Measurements from ENCODE around the gene SLC32A1. TPM values are rescaled to one million over a fixed set of nuclear protein-coding genes. Genes with fewer than 3 reads are reported as not detected.

SLC32A1 gene
- total RNA-seq, 2 donors from 2014 or later, result 0.09 to 0.20 TPM

DNA sequence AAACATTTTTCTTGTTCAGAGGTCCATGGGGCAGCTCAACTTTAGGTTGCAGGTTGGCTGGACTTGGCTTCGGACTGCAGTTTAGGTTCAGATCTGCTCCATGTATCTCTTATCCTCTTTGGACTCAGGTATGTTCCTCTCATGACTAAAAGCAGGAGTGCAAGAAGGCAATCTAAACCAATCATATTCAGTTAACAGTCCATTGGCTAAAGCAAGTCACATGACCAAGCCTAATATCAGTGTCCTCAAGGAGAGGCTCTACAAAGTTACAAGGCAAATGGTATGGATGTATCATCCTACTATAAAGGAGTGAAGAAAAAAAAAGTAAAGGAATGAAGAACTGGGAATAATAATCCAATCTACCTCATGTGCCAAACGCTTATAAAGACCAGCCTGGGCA is 21.5 kb downstream of the SLC32A1 start:
- intact Hi-C loops (cut with DNase I, micrococcal nuclease), result no loop called here
- ATAC-seq, result no peak
- DNase-seq, result no peak

DNA sequence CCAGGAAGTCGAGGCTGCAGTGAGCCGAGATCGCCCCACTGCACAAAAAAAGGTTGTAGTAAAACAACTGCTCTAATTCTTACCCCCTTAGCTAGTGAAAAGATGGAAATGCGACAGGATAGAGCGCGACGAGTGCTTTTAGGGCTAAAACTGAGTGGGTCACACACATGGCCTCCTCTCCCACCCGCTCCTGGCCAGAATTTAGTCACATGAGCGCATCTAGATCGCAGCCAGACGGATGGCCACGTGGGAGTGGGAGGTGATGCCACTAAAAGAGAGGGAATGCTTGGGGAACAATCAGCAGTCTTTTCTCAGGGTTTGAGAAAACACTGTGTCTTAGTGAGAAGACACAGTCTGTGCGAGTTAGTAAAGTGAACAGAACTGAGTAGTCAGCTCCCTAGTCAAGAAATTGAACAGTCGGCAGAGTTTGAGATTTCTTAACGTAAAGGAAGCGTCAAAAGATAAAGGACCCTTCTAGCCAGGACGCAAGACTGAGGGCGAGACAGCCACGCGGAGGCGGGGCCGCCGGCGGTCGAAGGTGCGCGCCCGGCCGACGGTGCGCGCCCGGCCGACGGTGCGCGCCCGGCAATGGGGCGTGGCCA is 23.3 kb downstream of the SLC32A1 start:
- DNase-seq (peak in 1 of 2 donors; percentile 32), ATAC-seq (no peak)
- intact Hi-C loops (cut with DNase I, micrococcal nuclease), result no loop called here

DNA sequence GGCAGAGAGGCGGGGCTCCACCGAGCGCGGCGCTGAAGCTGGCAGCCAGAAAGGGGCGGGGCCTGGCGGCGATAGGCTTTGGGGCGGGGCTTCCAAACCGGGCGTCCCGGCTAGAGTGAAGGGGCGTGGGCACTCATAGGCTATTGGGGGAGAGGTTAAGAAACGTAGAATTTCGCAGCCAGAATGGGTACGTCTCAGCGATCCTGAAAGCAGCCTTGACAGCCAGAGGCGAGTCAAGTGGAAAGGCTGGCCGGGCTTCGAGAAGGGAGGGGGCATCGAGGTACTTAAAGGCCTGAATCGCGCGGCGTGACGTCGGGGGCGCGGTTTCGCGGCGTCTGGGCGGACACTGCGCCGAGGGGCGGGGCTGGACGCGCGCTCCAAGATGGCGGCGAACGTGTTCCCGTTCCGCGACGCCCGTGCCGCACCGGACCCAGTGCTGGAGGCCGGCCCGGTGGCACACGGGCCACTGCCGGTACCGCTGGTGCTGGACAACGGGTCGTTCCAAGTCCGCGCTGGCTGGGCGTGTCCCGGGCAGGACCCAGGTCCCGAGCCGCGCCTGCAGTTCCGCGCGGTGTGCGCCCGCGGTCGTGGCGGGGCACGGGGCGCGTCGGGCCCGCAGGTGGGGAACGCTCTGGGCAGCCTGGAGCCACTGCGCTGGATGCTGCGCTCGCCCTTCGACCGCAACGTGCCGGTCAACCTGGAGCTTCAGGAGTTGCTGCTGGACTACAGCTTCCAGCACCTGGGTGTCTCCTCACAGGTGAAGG is 24.0 kb downstream of the SLC32A1 start, which contains the start of gene ACTR5:
Gene ACTR5 (plus strand): TSS at position 364 of the 764 bp plus-strand sequence. CDS start 19 bp downstream, at position 383.
- DNase-seq (peak; percentile 92 to 97), ATAC-seq (peak; percentile 91)
- intact Hi-C loops (cut with DNase I, micrococcal nuclease), result no loop called here

DNA sequence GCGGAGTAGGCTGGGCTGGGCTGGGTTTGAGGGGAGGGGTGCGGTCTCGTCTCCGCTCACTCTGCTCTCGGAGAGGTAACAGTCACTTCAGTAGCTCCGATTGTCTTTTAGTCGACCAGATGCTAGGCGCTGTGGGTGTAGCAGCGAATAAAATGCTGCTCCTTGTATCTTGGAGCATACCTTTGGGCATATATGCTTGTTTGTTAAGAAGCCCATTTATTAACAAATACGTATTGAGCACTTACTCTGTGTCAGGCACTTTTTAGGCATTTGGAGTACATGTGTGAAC is 24.5 kb downstream of the SLC32A1 start:
- ATAC-seq, result peak; percentile 81
- peak in 1 of 2 donors; percentile 81 for DNase-seq
- intact Hi-C loops (cut with DNase I, micrococcal nuclease), result no loop called here

DNA sequence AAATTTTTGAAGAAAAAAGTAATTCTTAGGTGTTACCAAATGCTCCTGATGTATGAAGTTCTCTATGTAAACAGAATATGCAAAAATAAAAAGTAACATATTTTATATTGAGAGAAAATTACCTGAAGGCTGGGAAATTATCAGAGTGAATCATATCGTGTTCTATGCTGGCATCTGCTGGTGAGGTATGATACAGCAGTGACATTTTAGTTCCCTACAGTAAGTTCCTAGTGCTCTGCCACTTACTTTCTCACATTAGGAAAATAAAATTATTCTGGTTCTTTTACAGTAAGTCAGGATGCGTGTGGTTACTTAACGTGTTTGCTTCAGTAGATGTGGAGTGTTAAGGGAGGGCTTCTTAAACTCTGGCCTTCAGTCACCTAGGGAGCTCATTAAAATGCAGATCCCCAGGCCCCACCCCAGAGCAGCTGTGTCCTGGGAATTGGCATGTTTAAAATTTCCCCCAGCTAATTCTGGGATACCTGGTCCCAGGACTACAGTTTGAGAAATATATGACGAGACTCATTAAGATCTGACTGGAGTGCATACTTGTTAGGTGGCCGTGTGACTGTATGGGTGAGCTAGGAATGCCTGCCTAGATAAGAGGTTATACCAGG is 27.2 kb downstream of the SLC32A1 start:
- DNase-seq, result no peak
- no peak for ATAC-seq
- intact Hi-C loops (cut with DNase I, micrococcal nuclease), result no loop called here

DNA sequence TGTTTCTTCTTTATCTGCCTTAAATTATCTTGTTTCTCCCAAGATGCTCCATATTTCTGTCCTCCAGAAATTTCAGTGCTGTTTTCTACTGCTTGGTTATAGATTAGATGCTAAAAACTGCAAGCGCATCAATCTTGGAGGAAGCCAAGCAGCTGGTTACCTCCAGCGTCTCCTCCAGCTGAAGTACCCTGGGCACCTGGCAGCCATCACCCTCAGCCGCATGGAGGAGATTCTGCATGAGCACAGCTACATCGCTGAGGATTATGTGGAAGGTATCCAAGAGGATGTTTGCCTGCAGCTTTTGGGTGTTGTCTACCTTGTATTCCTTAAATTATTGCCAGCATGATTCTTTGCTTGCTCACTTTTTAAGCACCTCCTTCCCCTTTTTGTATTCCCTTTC is 27.7 kb downstream of the SLC32A1 start:
- DNase-seq, result no peak
- intact Hi-C loops (cut with DNase I, micrococcal nuclease), result no loop called here
- ATAC-seq, result no peak

DNA sequence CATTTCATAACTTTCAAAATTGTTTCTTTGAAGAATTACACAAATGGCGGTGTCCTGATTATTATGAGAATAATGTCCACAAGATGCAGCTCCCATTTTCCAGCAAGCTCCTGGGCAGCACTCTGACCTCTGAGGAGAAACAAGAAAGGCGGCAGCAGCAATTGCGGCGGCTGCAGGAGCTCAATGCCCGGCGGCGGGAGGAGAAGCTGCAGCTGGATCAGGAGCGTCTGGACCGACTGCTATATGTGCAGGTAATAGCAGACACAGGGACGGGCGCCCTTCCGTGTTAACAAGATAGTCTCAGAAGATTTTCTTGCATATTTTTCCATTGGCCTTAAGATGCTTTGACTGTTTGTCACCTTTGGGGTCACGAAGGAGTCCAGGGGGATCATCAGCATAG is 30.6 kb downstream of the SLC32A1 start:
- no peak for ATAC-seq

DNA sequence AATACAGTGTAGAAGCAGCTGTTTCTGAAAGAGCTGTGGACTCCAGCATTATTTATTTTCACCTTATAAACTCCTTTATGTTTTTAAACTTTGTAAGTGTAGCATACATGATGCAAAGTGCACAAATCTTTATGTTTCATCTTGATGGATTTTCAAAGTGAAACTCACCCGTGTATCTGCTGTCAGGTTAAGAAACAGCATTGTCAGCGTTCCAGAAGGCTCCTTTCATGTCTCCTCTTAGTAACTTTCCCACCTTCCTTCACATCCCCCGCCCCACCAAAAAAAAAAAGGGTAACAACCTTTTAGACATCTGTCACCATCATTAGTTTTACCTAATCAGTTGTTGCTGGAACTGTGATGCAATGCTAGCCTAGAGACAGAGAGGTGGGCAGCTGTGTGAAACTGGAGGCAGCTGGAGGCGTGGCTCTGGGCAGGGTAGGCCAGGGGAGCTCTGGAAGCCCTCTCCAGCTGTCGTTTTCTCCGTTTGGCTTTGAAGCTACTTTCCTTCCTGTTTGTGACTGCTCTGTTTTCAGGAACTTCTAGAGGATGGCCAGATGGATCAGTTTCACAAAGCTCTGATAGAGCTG is 31.1 kb downstream of the SLC32A1 start:
- DNase-seq (no peak), ATAC-seq (no peak)
- intact Hi-C loops (cut with DNase I, micrococcal nuclease), result no loop called here

More for the DNA sequence above, 30.6 kb downstream of the SLC32A1 start:
- intact Hi-C loops (cut with DNase I, micrococcal nuclease), result no loop called here
- no peak for DNase-seq

DNA sequence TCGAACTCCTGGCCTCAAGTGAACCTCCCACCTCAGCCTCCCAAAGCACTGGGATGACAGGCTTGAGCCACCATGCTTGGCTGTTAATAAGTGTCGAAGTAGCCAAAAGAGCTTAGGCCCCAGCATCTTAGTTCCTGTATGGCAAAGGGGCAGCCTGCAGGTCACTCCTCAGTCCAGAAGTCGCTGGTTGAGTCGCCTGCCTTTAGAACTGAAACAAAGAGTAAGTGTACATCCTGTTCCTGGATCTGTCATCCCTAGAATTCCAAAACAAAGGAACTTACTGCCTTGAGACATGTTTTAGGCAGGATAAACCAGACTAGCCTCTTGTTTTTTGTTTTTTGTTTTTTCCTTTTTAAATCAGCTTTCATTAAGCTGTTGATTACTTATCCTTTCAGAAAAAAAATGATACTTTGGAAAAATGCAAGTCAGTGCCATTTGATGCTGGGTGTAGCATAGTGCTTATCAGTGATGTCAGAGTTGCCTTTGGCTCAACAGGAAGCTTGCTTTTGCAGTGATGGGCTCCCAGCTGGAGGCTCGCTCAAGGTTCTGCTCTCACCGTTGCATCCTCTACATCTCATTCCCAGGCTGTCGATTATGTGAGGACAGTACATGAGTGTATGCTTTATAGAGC is 33.0 kb downstream of the SLC32A1 start:
- no peak for DNase-seq
- intact Hi-C loops (cut with DNase I, micrococcal nuclease), result no loop called here
- ATAC-seq, result no peak

DNA sequence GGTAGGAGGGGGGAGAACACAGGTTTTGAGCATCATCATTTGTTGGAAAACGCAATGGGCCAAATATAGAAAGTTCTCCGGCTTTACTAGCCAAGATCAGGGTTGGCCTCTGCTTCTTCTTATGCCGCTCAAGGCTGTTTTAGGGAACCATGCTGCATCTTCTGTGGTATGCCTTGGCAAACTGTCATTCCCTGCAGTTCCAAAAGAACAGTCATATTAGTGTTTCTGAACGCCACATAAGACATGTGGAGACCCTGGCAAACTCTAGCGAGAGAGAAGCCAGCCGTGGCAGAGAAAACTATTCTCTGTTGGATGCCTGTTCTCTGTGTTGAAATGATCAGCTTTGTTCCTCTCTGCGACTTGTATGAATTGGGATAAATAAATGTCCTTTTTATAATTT is 34.8 kb downstream of the SLC32A1 start:
- no peak for ATAC-seq
- no peak for DNase-seq
- intact Hi-C loops (cut with DNase I, micrococcal nuclease), result no loop called here

DNA sequence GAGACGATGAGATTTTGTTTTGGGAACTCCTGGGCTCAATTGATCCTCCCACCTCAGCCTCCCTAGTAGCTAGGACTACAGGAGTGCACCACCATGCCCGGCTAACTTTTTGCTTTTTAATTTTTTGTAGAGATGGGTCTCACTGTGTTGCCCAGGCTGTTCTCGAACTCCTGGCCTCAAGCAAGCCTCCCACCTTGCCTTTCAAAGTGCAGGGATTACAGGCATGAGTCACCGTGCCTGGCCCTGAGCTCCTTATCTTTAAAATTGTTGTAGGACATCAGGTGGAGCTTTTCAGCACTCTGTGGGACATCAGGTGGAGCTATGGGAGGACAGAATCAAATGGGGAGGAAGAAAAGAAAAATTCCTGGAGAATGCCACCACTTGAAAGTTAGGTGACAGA is 36.7 kb downstream of the SLC32A1 start:
- no peak for DNase-seq
- no peak for ATAC-seq
- intact Hi-C loops (cut with DNase I, micrococcal nuclease), result no loop called here

DNA sequence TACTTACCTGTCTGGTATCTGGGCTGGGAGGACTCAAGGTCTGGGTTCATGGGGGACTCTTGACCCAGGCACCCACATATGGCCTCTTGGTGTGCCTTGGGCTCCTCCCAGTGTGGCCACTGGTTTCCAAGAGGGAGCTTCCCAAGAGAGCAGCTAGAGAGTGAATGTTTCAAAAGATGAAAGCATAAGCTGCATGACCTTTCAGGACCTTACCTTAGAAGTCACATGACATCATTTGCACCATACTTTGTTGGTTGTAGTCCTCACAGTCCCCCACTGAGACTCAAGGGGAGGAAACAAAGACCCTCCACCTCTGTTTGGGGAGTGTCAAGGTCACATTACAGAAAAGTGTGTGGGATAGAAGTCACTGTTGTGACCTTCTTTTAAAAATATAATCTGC is 37.9 kb downstream of the SLC32A1 start:
- intact Hi-C loops (cut with DNase I, micrococcal nuclease), result no loop called here
- no peak for ATAC-seq
- no peak for DNase-seq

DNA sequence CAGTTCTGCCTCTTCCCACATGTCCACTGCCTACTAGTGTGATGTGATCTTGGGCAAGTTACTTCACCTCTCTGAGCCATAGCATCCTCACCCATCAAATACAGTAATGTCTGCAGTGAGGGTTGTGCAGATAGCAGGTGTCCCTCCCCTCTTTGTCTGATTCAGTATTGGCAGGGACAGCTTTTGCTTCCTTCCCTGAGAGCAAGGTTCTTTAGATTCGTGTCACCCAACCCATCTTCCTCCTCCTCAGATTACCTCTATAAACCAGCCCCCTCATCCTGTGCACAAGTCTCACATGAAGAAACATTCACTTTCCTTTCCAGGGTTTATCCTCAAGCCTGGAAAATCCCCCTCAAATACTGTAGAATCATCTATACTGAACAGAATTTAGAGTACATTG is 39.3 kb downstream of the SLC32A1 start:
- DNase-seq (no peak), ATAC-seq (no peak)
- intact Hi-C loops (cut with DNase I, micrococcal nuclease), result no loop called here

DNA sequence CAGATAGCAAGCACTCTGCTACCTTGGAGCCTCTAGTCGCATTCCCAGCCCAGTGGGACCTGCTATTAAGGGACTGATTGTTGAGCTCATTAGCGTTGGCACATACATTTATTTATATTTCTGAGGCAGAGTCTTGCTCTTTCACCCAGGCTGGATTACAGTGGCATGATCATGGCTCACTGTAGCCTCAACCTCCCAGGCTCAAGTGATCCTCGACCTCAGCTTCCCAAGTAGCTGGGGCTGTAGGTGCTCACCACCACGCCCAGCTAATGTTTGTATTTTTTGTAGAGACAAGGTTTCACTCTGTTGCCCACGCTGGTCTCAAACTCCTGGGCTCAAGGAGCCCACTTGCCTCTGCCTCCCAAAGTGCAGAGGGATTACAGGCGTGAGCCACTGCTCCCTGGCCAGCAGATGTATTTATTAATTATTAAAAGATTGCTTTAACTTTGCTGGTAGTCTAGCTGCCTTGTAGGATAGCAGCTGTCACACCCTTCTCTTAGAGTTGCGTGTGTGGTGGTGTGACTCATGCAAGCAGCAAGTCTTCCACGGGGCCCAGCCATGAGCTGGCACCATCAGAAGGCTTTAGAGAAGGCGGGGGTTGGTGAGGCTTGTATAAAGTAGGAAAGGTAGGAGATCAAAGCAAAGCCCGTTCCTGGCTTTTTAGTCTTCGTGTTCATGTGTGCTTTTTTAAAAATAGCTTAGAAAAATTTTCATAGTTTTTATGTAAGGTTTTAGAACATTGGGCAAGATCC is 40.5 kb downstream of the SLC32A1 start:
- no peak for DNase-seq
- ATAC-seq, result no peak
- intact Hi-C loops (cut with DNase I, micrococcal nuclease), result no loop called here

DNA sequence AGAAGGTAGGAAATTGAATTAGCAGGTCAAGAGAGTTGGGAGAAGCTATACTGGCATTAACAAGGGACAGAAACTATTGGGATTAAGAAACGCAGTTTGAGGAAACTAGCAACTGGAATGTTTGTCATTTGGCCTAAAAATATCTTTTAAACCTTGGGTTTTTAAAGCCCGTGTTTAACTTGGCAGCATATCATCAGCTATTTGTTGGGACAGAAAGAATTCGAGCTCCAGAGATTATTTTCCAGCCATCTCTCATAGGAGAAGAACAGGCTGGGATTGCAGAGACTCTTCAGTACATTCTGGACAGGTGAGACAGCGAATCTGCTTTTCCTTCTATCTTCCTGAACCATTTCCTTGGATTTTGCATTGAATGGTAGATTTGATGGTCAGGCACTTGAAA is 41.8 kb downstream of the SLC32A1 start:
- no peak for DNase-seq
- intact Hi-C loops (cut with DNase I, micrococcal nuclease), result no loop called here
- ATAC-seq, result no peak

DNA sequence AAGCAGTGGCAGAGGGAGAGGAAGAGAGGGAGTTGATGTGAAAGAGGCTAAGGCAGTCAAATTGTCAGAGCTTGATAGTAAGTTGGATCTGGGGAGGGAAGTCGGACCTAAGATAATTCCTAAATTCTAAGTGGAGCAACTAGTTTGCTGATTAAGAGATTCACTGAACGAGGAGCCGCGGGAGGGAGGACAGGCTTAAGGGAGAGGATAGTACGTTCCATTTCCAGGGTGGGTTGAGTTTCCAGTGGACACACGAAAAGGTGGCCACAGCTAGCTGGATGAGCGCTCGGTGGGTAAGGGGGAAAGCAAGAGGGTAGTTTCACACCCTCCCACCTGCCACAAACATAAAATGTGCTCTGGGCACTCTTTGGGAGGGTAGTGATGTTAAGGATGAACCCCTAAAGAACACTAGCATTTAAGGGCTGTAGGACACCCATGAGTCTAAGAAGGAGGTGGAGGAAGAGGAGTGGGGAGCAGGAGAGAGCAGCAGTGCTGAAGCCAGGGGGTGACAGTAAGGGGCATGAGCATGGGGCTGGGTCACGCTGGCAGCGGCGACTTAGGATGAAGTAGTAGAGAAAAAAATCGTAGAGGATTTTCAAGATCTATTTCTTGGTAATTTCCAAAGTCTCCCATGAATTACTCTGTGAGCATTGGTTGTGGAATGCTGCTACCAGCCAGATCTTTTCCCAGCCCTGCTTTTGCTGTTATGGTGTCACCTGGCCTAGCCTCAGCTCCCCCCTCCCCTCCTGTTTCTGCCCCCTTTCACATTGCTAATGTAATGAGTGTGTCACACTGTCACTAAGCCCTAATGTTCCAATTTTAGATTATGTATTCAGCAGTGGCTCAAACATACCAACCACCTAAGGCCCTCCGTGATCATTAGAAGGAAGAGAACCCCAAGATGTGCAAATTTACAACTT is 45.4 kb downstream of the SLC32A1 start:
- intact Hi-C loops (cut with DNase I, micrococcal nuclease), result no loop called here
- no peak for ATAC-seq
- no peak for DNase-seq

DNA sequence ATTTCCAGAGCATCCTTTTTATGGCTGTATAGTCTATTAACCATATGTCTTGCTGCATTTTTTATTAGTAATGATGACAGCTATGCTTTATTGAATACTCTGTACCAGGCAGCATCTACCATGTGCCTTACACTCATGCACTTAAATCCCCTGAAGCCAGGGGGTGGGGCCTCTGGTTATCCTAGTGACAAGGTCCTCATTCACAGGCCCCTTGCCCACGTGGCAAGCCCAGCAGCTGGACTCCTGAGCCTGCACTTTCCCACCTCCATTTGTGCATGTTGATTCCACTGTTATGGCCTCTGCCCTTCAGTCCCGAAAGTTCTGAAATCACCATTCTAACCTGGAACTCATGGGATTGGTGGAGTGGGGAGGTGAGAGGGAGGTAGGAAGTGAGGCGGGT is 46.3 kb downstream of the SLC32A1 start:
- no peak for DNase-seq
- ATAC-seq, result no peak
- intact Hi-C loops (cut with DNase I, micrococcal nuclease), result no loop called here

DNA sequence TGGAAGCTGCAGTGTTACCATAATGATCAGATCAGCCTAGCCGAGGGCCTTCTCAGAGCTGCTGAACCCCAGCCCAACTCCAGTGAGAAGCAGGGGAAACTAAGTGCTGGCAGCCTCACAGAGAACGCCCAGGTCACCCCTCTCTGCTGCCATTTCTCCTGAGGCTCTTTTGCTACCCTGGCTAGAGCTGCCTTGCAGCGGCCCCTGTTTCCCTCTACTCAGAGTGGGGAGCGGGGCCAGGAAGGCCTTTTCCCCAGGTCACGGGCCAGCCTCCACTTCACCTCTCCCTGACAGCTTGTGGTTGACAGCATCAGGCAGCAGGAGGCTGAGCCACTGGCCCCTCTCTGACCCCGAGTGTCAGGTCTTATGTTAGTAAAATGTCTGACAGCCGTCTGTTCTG is 46.7 kb downstream of the SLC32A1 start:
- no peak for DNase-seq
- intact Hi-C loops (cut with DNase I, micrococcal nuclease), result no loop called here
- no peak for ATAC-seq

All from left colon (tissue), 2 donors.